HepG2 (cell line): ENCODE results near the gene CEACAM3.
"Not testable (repeated sequence)": the region's sequence is repeated elsewhere in the genome, so short reads cannot be mapped to it uniquely, and the experiment has no call there.

Experiments used
- ASH2L ChIP-seq: fragments of 300-600, 200-600 bp; sonication (generic); IDR thresholded peaks from 2 replicates; pipeline ENCODE4 v1.7.0; 2017; ENCODE audit warnings: low read depth, mild to moderate bottlenecking, moderate library complexity, mixed read lengths, low read length; ENCODE audit not compliant: insufficient read length
- CEBPZ ChIP-seq: IDR thresholded peaks from 2 replicates; pipeline ENCODE4 v1.6.1; 2012; ENCODE audit warnings: low read length, improper control_type of control experiment
- IRF9 ChIP-seq: sonication (generic); formaldehyde crosslinking; IDR thresholded peaks from 2 replicates; pipeline ENCODE4 v1.8.0; 2022; ENCODE audit warnings: missing genetic modification reagents, mild to moderate bottlenecking, borderline replicate concordance
- SSRP1 ChIP-seq: IDR thresholded peaks from 2 replicates; pipeline ENCODE4 v1.6.1; 2016; ENCODE audit warnings: control low read depth
- TF ChIP-seq, protein P1 (sequence below): sonication (generic); formaldehyde crosslinking; IDR thresholded peaks from 2 replicates; pipeline ENCODE4 v1.5.0; 2020; ENCODE audit warnings: mild to moderate bottlenecking, missing genetic modification reagents, moderate library complexity

DNA sequence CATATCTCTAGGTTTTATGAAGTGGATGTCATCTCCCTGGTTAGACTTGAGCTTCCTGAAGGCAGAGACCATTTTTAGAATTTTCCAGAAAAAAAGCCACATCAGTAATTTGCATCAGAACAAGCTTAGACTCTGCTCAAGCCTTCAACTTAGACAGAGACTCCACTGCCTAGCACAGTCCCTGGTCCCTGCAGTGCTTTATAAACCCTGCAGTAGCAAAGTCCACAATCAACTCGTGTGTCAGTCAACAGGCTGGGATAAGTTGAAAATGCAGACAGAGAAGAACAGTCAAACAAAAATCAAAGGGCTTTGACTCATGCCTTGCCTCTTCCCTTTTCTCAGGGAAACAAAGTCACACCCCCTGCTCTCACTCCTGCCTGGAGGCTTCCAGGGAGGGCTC, 7.9 kb upstream of the CEACAM3 start:
- not testable (repeated sequence) for TF ChIP-seq CEBPZ; ASH2L; SSRP1 (CRISPR knock-in tag); IRF9 (CRISPR knock-in tag)
- TF ChIP-seq, protein P1, sequence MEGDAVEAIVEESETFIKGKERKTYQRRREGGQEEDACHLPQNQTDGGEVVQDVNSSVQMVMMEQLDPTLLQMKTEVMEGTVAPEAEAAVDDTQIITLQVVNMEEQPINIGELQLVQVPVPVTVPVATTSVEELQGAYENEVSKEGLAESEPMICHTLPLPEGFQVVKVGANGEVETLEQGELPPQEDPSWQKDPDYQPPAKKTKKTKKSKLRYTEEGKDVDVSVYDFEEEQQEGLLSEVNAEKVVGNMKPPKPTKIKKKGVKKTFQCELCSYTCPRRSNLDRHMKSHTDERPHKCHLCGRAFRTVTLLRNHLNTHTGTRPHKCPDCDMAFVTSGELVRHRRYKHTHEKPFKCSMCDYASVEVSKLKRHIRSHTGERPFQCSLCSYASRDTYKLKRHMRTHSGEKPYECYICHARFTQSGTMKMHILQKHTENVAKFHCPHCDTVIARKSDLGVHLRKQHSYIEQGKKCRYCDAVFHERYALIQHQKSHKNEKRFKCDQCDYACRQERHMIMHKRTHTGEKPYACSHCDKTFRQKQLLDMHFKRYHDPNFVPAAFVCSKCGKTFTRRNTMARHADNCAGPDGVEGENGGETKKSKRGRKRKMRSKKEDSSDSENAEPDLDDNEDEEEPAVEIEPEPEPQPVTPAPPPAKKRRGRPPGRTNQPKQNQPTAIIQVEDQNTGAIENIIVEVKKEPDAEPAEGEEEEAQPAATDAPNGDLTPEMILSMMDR: not testable (repeated sequence)
